PC-3 (cell line): ENCODE measurements around the gene CSNK2A1. TPM values are rescaled to one million over a fixed set of nuclear protein-coding genes. Genes with fewer than 3 reads are reported as not detected.
A peak's percentile ranks its signal among the peaks of the same experiment; 100 is the strongest.
"Not testable (repeated sequence)": the region's sequence is repeated elsewhere in the genome, so short reads cannot be mapped to it uniquely, and the experiment has no call there.

Source experiments
- ATAC-seq: fragments of 200-7000 bp; cut with Tn5 transposase; 2 replicates; pipeline ENCODE4 v1.9.1; 2020; ENCODE audit warnings: mild to moderate bottlenecking, moderate library complexity
- BruUV-seq: library from RNA; stranded (reverse); fragments of 400-500 nt; replicated peaks from 2 replicates; lab custom pipeline; 2021; lab: Mats Ljungman, UMichigan
- CTCF ChIA-PET: fragments of 300-600 bp; sonication (Branson Sonifier 250); formaldehyde crosslinking; loops from one replicate; lab custom pipeline; 2022; ENCODE audit warnings: antibody characterized with exemption; lab: Charles Lee
- POLR2A ChIA-PET: fragments of 300-600 bp; sonication (Branson Sonifier 250); formaldehyde crosslinking; loops from one replicate; lab custom pipeline; 2022; ENCODE audit warnings: antibody characterized with exemption; ENCODE audit not compliant: unreplicated experiment; lab: Charles Lee
- DNase-seq: peaks from one replicate; pipeline ENCODE4 v3.0.0-alpha.2; 2015
- H2AFZ ChIP-seq: fragments of 300-600 bp; sonication (generic); 2 replicates; pipeline ENCODE4 v1.6.0; 2016; ENCODE audit warnings: antibody characterized with exemption, low read length
- H3F3A ChIP-seq: fragments of 300-600 bp; sonication (generic); one replicate; pipeline ENCODE4 v1.6.0; 2017; ENCODE audit warnings: antibody characterized with exemption, low read length, control low read depth, mild to moderate bottlenecking; ENCODE audit not compliant: unreplicated experiment
- H3K27ac ChIP-seq: fragments of 300-600 bp; sonication (generic); 2 replicates; pipeline ENCODE4 v1.5.1; 2016; ENCODE audit warnings: mild to moderate bottlenecking, low read length
- H3K27me3 ChIP-seq: fragments of 300-600 bp; sonication (generic); 2 replicates; pipeline ENCODE4 v1.6.1; 2016; ENCODE audit warnings: low read length, mixed read lengths
- H3K36me3 ChIP-seq: fragments of 300-600 bp; sonication (generic); 2 replicates; pipeline ENCODE4 v1.6.1; 2016; ENCODE audit warnings: low read depth, mixed run types, low read length, mixed read lengths
- H3K4me1 ChIP-seq: fragments of 300-600 bp; sonication (generic); 2 replicates; pipeline ENCODE4 v1.5.1; 2016; ENCODE audit warnings: low read length; ENCODE audit not compliant: insufficient read depth
- H3K4me2 ChIP-seq: fragments of 300-600 bp; sonication (generic); 2 replicates; pipeline ENCODE4 v1.6.0; 2016; ENCODE audit warnings: low read length
- H3K4me3 ChIP-seq: fragments of 300-600 bp; sonication (generic); 2 replicates; pipeline ENCODE4 v1.5.1; 2016; ENCODE audit warnings: mild to moderate bottlenecking, low read length, mixed read lengths
- H3K79me2 ChIP-seq: fragments of 300-600 bp; sonication (generic); 2 replicates; pipeline ENCODE4 v1.6.1; 2017; ENCODE audit warnings: low read length, mixed read lengths
- H3K9ac ChIP-seq: fragments of 300-600 bp; sonication (generic); 2 replicates; pipeline ENCODE4 v1.6.0; 2016; ENCODE audit warnings: mild to moderate bottlenecking, low read length
- H3K9me2 ChIP-seq: fragments of 300-600 bp; sonication (generic); replicated peaks from 2 replicates; pipeline ENCODE4 v1.6.1; 2016; ENCODE audit warnings: mixed run types, low read length, mixed read lengths
- H3K9me3 ChIP-seq: fragments of 300-600 bp; sonication (generic); 2 replicates; pipeline ENCODE4 v1.6.1; 2016; ENCODE audit warnings: low read length, mixed read lengths
- H4K20me1 ChIP-seq: fragments of 300-600 bp; sonication (generic); 2 replicates; pipeline ENCODE4 v1.6.1; 2016; ENCODE audit warnings: low read length, mixed read lengths
- CTCF ChIP-seq: fragments of 300-600 bp; sonication (generic); conservative IDR thresholded peaks from 2 replicates; pipeline ENCODE4 v1.5.1; 2017; ENCODE audit warnings: antibody characterized with exemption, low read depth, mild to moderate bottlenecking, low read length
- EZH2 ChIP-seq: fragments of 300-600 bp; sonication (generic); IDR thresholded peaks from one replicate; pipeline ENCODE4 v1.6.1; 2017; ENCODE audit warnings: antibody characterized with exemption, mild to moderate bottlenecking, low read length; ENCODE audit not compliant: unreplicated experiment
- EZH2phosphoT487 ChIP-seq: fragments of 300-600 bp; sonication (generic); IDR thresholded peaks from 2 replicates; pipeline ENCODE4 v1.6.1; 2018; ENCODE audit warnings: mild to moderate bottlenecking, antibody characterized with exemption, low read length, borderline replicate concordance
- intact Hi-C: fragments of 100-400 bp; cut with micrococcal nuclease; formaldehyde crosslinking; loops from 2 replicates; pipeline ENCODE4 v1.9.0; 2023
- total RNA-seq: library from RNA; depleted of rRNA; stranded (reverse); fragments of >200 nt; gene quantifications from 2 replicates; pipeline ENCODE4 v1.2.3, GENCODE V29; 2014

CSNK2A1 gene
- total RNA-seq, 1 experiment from 2014 or later = 161 TPM

GRCh38 chr20:478949-479429 is 64.6 kb downstream of the CSNK2A1 start:
- H3K4me1 ChIP-seq = no peaks in the 10 kb centered on the region
- CTCF ChIA-PET = no interaction called here
- no peak overlapping the region for H2AFZ ChIP-seq
- TF ChIP-seq EZH2 = no peak
- TF ChIP-seq EZH2phosphoT487 = no peak
- TF ChIP-seq CTCF = peak; percentile 86
- no peaks in the 10 kb centered on the region for H3F3A ChIP-seq
- H4K20me1 ChIP-seq = no peaks in the 10 kb centered on the region
- intact Hi-C loops = loop anchor here (1.0 kb wide), 1 partner anchor 125 kb away; no protein-coding TSS in a partner anchor
- H3K36me3 ChIP-seq = peaks cover 40% of the 10 kb centered on the region; the same call in 1 of the 2 replicates
- H3K9me3 ChIP-seq = no peaks in the 10 kb centered on the region
- POLR2A ChIA-PET = no interaction called here
- no peak overlapping the region for H3K4me3 ChIP-seq
- no TSS peak for BruUV-seq
- no peaks in the 10 kb centered on the region for H3K79me2 ChIP-seq
- no peak overlapping the region for H3K9ac ChIP-seq
- H3K27ac ChIP-seq = no peak overlapping the region
- no peaks in the 10 kb centered on the region for H3K9me2 ChIP-seq
- H3K4me2 ChIP-seq = no peak overlapping the region
- no peaks in the 10 kb centered on the region for H3K27me3 ChIP-seq
- ATAC-seq (peak; percentile 69), DNase-seq (peak; percentile 84)

GRCh38 chr20:478010-478948 is 65.3 kb downstream of the CSNK2A1 start:
- CTCF ChIA-PET = no interaction called here
- POLR2A ChIA-PET = no interaction called here

GRCh38 chr20:476561-477249 is 66.9 kb downstream of the CSNK2A1 start:
- DNase-seq, ATAC-seq, POLR2A ChIA-PET: not testable (repeated sequence)

More at GRCh38 chr20:478010-478948, 65.3 kb downstream of the CSNK2A1 start:
- no peaks in the 10 kb centered on the region for H3K9me3 ChIP-seq
- no peaks in the 10 kb centered on the region for H3K27me3 ChIP-seq
- H3K4me2 ChIP-seq = no peak overlapping the region
- H3F3A ChIP-seq = no peaks in the 10 kb centered on the region
- no peaks in the 10 kb centered on the region for H4K20me1 ChIP-seq
- no peaks in the 10 kb centered on the region for H3K79me2 ChIP-seq
- intact Hi-C loops = no loop called here
- H3K4me3 ChIP-seq = no peak overlapping the region
- TF ChIP-seq EZH2 (no peak), EZH2phosphoT487 (no peak), CTCF (no peak)
- no peak overlapping the region for H2AFZ ChIP-seq
- peaks cover 34% of the 10 kb centered on the region; the same call in 1 of the 2 replicates for H3K36me3 ChIP-seq
- no peak overlapping the region for H3K9ac ChIP-seq
- ATAC-seq (no peak), DNase-seq (no peak)
- no TSS peak for BruUV-seq
- H3K4me1 ChIP-seq = no peaks in the 10 kb centered on the region
- no peaks in the 10 kb centered on the region for H3K9me2 ChIP-seq
- no peak overlapping the region for H3K27ac ChIP-seq

More at GRCh38 chr20:476561-477249, 66.9 kb downstream of the CSNK2A1 start:
- H3K4me1 ChIP-seq, H3K9me3 ChIP-seq, H3K27me3 ChIP-seq, H2AFZ ChIP-seq, H3K9me2 ChIP-seq, H3K79me2 ChIP-seq, H3F3A ChIP-seq, H3K4me3 ChIP-seq, H3K9ac ChIP-seq, H4K20me1 ChIP-seq, H3K27ac ChIP-seq, CTCF ChIA-PET, H3K4me2 ChIP-seq, intact Hi-C loops, BruUV-seq: not testable (repeated sequence)
- peaks cover 21% of the 10 kb centered on the region; the same call in 1 of the 2 replicates for H3K36me3 ChIP-seq
